PC-3 (cell line): ENCODE measurements around the gene OGFOD3. TPM values are rescaled to one million over a fixed set of nuclear protein-coding genes. Genes with fewer than 3 reads are reported as not detected.

Experiments
- ATAC-seq: fragments of 200-7000 bp; cut with Tn5 transposase; 2 replicates; pipeline ENCODE4 v1.9.1; 2020; ENCODE audit warnings: mild to moderate bottlenecking, moderate library complexity
- BruUV-seq: library from RNA; stranded (reverse); fragments of 400-500 nt; replicated peaks from 2 replicates; lab custom pipeline; 2021; lab: Mats Ljungman, UMichigan
- CTCF ChIA-PET: fragments of 300-600 bp; sonication (Branson Sonifier 250); formaldehyde crosslinking; loops from one replicate; lab custom pipeline; 2022; ENCODE audit warnings: antibody characterized with exemption; lab: Charles Lee
- POLR2A ChIA-PET: fragments of 300-600 bp; sonication (Branson Sonifier 250); formaldehyde crosslinking; loops from one replicate; lab custom pipeline; 2022; ENCODE audit warnings: antibody characterized with exemption; ENCODE audit not compliant: unreplicated experiment; lab: Charles Lee
- DNase-seq: peaks from one replicate; pipeline ENCODE4 v3.0.0-alpha.2; 2015
- H2AFZ ChIP-seq: fragments of 300-600 bp; sonication (generic); 2 replicates; pipeline ENCODE4 v1.6.0; 2016; ENCODE audit warnings: antibody characterized with exemption, low read length
- H3F3A ChIP-seq: fragments of 300-600 bp; sonication (generic); one replicate; pipeline ENCODE4 v1.6.0; 2017; ENCODE audit warnings: antibody characterized with exemption, low read length, control low read depth, mild to moderate bottlenecking; ENCODE audit not compliant: unreplicated experiment
- H3K27ac ChIP-seq: fragments of 300-600 bp; sonication (generic); 2 replicates; pipeline ENCODE4 v1.5.1; 2016; ENCODE audit warnings: mild to moderate bottlenecking, low read length
- H3K27me3 ChIP-seq: fragments of 300-600 bp; sonication (generic); 2 replicates; pipeline ENCODE4 v1.6.1; 2016; ENCODE audit warnings: low read length, mixed read lengths
- H3K36me3 ChIP-seq: fragments of 300-600 bp; sonication (generic); 2 replicates; pipeline ENCODE4 v1.6.1; 2016; ENCODE audit warnings: low read depth, mixed run types, low read length, mixed read lengths
- H3K4me1 ChIP-seq: fragments of 300-600 bp; sonication (generic); 2 replicates; pipeline ENCODE4 v1.5.1; 2016; ENCODE audit warnings: low read length; ENCODE audit not compliant: insufficient read depth
- H3K4me2 ChIP-seq: fragments of 300-600 bp; sonication (generic); 2 replicates; pipeline ENCODE4 v1.6.0; 2016; ENCODE audit warnings: low read length
- H3K4me3 ChIP-seq: fragments of 300-600 bp; sonication (generic); 2 replicates; pipeline ENCODE4 v1.5.1; 2016; ENCODE audit warnings: mild to moderate bottlenecking, low read length, mixed read lengths
- H3K79me2 ChIP-seq: fragments of 300-600 bp; sonication (generic); 2 replicates; pipeline ENCODE4 v1.6.1; 2017; ENCODE audit warnings: low read length, mixed read lengths
- H3K9ac ChIP-seq: fragments of 300-600 bp; sonication (generic); 2 replicates; pipeline ENCODE4 v1.6.0; 2016; ENCODE audit warnings: mild to moderate bottlenecking, low read length
- H3K9me2 ChIP-seq: fragments of 300-600 bp; sonication (generic); replicated peaks from 2 replicates; pipeline ENCODE4 v1.6.1; 2016; ENCODE audit warnings: mixed run types, low read length, mixed read lengths
- H3K9me3 ChIP-seq: fragments of 300-600 bp; sonication (generic); 2 replicates; pipeline ENCODE4 v1.6.1; 2016; ENCODE audit warnings: low read length, mixed read lengths
- H4K20me1 ChIP-seq: fragments of 300-600 bp; sonication (generic); 2 replicates; pipeline ENCODE4 v1.6.1; 2016; ENCODE audit warnings: low read length, mixed read lengths
- CTCF ChIP-seq: fragments of 300-600 bp; sonication (generic); conservative IDR thresholded peaks from 2 replicates; pipeline ENCODE4 v1.5.1; 2017; ENCODE audit warnings: antibody characterized with exemption, low read depth, mild to moderate bottlenecking, low read length
- EZH2 ChIP-seq: fragments of 300-600 bp; sonication (generic); IDR thresholded peaks from one replicate; pipeline ENCODE4 v1.6.1; 2017; ENCODE audit warnings: antibody characterized with exemption, mild to moderate bottlenecking, low read length; ENCODE audit not compliant: unreplicated experiment
- EZH2phosphoT487 ChIP-seq: fragments of 300-600 bp; sonication (generic); IDR thresholded peaks from 2 replicates; pipeline ENCODE4 v1.6.1; 2018; ENCODE audit warnings: mild to moderate bottlenecking, antibody characterized with exemption, low read length, borderline replicate concordance
- intact Hi-C: fragments of 100-400 bp; cut with micrococcal nuclease; formaldehyde crosslinking; loops from 2 replicates; pipeline ENCODE4 v1.9.0; 2023
- total RNA-seq: library from RNA; depleted of rRNA; stranded (reverse); fragments of >200 nt; gene quantifications from 2 replicates; pipeline ENCODE4 v1.2.3, GENCODE V29; 2014

Gene OGFOD3
- total RNA-seq, 1 experiment from 2014 or later: 56.1 TPM

GRCh38 chr17:82439194-82439828, 20.9 kb upstream of the OGFOD3 start:
- Histone ChIP-seq H3K9me3 (no peaks in the 10 kb centered on the region), H3K27me3 (no peaks in the 10 kb centered on the region), H4K20me1 (no peaks in the 10 kb centered on the region), H2AFZ (no peak overlapping the region), H3K27ac (no peak overlapping the region), H3K36me3 (no peaks in the 10 kb centered on the region), H3K79me2 (no peaks in the 10 kb centered on the region), H3F3A (no peaks in the 10 kb centered on the region), H3K4me1 (no peaks in the 10 kb centered on the region), H3K4me2 (no peak overlapping the region), H3K4me3 (no peak overlapping the region), H3K9me2 (no peaks in the 10 kb centered on the region), H3K9ac (no peak overlapping the region)
- no peak for ATAC-seq
- TF ChIP-seq CTCF (no peak), EZH2 (no peak), EZH2phosphoT487 (no peak)
- DNase-seq: no peak
- no TSS peak for BruUV-seq
- ChIA-PET CTCF (interaction anchor here (0.6 kb wide), 1 partner anchor 109 kb away, joined by 3 read pairs; no protein-coding TSS in a partner anchor), POLR2A (no interaction called here)
- intact Hi-C loops: no loop called here

- Histone ChIP-seq H3K27ac (no peak overlapping the region), H3K4me3 (no peak overlapping the region), H3K27me3 (no peaks in the 10 kb centered on the region), H3K36me3 (no peaks in the 10 kb centered on the region), H3K9me2 (no peaks in the 10 kb centered on the region), H4K20me1 (no peaks in the 10 kb centered on the region), H3K4me1 (no peaks in the 10 kb centered on the region), H3K79me2 (no peaks in the 10 kb centered on the region), H3K9me3 (no peaks in the 10 kb centered on the region), H3F3A (no peaks in the 10 kb centered on the region), H2AFZ (no peak overlapping the region), H3K4me2 (no peak overlapping the region), H3K9ac (no peak overlapping the region)
- DNase-seq (no peak), ATAC-seq (no peak)
- TF ChIP-seq CTCF (no peak), EZH2 (no peak), EZH2phosphoT487 (no peak)
- ChIA-PET CTCF (no interaction called here), POLR2A (interaction anchor here (0.6 kb wide), 1 partner anchor 190 kb away, joined by 3 read pairs; no protein-coding TSS in a partner anchor)
- intact Hi-C loops: no loop called here
- BruUV-seq: no TSS peak
These were observed 20.2 kb upstream of the OGFOD3 start for GRCh38 chr17:82438401-82439193.

GRCh38 chr17:82437325-82437668, 18.9 kb upstream of the OGFOD3 start:
- CTCF ChIA-PET: no interaction called here

More at GRCh38 chr17:82437325-82437668, 18.9 kb upstream of the OGFOD3 start:
- Histone ChIP-seq H4K20me1 (no peaks in the 10 kb centered on the region), H3K4me3 (no peak overlapping the region), H2AFZ (no peak overlapping the region), H3K27me3 (no peaks in the 10 kb centered on the region), H3F3A (no peaks in the 10 kb centered on the region), H3K9me3 (no peaks in the 10 kb centered on the region), H3K9me2 (no peaks in the 10 kb centered on the region), H3K79me2 (no peaks in the 10 kb centered on the region), H3K36me3 (no peaks in the 10 kb centered on the region), H3K4me1 (no peaks in the 10 kb centered on the region), H3K9ac (no peak overlapping the region), H3K4me2 (no peak overlapping the region), H3K27ac (no peak overlapping the region)
- TF ChIP-seq EZH2phosphoT487 (no peak), EZH2 (no peak), CTCF (no peak)
- intact Hi-C loops: no loop called here
- DNase-seq (no peak), ATAC-seq (no peak)
- POLR2A ChIA-PET: no interaction called here
- BruUV-seq: no TSS peak
